ENCODE measurements around the gene ZNF880.

The ZNF880 gene

DNA sequence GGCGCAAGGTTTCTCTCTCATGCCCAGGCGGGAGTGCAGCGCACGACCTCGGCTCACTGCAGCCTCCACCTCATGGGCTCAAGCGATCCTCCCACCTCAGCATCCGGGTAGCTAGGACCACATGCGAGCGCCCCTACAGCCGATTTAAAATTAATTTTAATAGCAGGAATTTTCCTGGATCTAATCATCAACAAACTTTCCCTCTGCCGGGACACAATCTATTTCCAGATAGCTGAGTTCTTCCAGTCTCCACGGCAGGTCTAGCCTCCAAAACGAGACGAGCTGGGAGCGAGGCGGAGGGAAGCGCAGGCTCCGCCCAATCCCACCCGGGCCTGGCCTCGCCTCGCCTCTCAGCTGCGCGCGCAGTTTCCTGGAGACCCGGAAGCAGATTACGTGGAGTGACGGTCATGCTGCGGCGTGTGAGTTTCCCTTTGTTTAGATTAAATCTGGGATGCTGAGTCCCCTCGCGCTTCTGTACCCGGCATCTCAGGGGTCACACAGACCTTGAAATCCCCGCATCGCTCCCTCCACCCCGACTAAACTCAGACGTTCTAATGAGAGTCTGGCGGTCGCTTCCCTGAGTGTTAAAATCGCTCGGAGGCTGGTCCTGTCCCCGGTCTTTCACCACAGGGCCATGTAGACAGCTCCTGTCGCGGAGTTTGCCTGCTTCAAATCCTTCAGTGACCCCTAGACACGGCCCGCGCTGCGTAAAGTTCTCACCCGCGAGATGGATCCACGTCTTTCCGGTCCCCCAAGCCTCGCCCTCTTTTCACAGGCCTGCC is at the start of gene ZNF880:
Gene ZNF880 (plus strand): TSS at position 365 of the 782 bp plus-strand sequence. CDS start 43 bp downstream, at position 408.
- ChIA-PET CTCF (interaction anchor here (1.0 kb wide), 1 partner anchor 122 kb away, joined by 4 read pairs; no protein-coding TSS in a partner anchor), POLR2A (no interaction called here)
- peak within 1 kb of the TSS; percentile 84 for H3K4me3 ChIP-seq (ENCODE audit: low read depth, low read length)
- peak; percentile 37 for DNase-seq (ENCODE audit: low read depth, low spot score)
- TF ChIP-seq, protein P1, sequence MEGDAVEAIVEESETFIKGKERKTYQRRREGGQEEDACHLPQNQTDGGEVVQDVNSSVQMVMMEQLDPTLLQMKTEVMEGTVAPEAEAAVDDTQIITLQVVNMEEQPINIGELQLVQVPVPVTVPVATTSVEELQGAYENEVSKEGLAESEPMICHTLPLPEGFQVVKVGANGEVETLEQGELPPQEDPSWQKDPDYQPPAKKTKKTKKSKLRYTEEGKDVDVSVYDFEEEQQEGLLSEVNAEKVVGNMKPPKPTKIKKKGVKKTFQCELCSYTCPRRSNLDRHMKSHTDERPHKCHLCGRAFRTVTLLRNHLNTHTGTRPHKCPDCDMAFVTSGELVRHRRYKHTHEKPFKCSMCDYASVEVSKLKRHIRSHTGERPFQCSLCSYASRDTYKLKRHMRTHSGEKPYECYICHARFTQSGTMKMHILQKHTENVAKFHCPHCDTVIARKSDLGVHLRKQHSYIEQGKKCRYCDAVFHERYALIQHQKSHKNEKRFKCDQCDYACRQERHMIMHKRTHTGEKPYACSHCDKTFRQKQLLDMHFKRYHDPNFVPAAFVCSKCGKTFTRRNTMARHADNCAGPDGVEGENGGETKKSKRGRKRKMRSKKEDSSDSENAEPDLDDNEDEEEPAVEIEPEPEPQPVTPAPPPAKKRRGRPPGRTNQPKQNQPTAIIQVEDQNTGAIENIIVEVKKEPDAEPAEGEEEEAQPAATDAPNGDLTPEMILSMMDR (IDR thresholded peaks at IDR 0.05; ENCODE audit: insufficient read depth, low read length, missing control alignments) = no peak

DNA sequence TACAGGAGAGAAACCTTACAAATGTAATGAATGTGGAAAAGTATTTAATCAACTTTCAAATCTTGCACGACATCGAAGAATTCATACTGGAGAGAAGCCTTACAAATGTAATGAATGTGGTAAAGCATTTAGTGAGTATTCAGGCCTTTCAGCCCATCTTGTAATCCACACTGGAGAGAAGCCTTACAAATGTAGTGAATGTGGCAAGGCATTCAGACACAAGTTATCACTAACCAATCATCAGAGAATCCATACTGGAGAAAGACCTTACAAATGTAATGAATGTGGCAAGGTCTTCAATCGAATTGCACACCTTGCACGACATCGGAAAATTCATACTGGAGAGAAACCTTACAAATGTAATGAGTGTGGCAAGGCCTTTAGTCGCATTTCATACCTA is 47.3 kb upstream of the ZNF880 start:
- DNase-seq (ENCODE audit: low read depth, low spot score) = no peak
- CTCF ChIA-PET = no interaction called here
- TF ChIP-seq, protein P1 (IDR thresholded peaks at IDR 0.05; ENCODE audit: insufficient read depth, low read length, missing control alignments) = no peak
- POLR2A ChIA-PET = no interaction called here
- H3K4me3 ChIP-seq (ENCODE audit: low read depth, low read length) = no peak overlapping the region

DNA sequence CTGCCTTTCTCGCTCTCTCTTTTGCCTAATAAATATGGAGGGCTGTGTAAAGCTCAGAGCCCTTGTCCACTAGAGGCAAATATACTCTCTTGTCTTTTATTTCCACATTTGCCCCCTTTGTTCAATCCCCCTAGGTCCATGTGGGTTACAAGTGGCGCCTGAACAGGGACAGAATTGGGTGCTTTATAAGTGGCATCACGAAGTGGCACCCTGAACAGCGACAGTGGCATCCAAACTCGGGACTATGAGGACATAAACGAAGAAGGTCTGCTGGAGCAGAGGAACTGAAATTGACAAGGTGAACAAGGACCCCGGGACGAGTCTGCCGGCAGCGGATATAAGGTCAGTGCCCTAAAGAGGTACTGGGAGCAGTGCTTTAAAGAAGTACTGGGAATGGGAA is 38.0 kb upstream of the ZNF880 start:
- TF ChIP-seq, protein P1 (IDR thresholded peaks at IDR 0.05; ENCODE audit: insufficient read depth, low read length, missing control alignments) = no peak
- no peak overlapping the region for H3K4me3 ChIP-seq (ENCODE audit: low read depth, low read length)
- DNase-seq (ENCODE audit: low read depth, low spot score) = no peak
- ChIA-PET POLR2A (no interaction called here), CTCF (no interaction called here)

DNA sequence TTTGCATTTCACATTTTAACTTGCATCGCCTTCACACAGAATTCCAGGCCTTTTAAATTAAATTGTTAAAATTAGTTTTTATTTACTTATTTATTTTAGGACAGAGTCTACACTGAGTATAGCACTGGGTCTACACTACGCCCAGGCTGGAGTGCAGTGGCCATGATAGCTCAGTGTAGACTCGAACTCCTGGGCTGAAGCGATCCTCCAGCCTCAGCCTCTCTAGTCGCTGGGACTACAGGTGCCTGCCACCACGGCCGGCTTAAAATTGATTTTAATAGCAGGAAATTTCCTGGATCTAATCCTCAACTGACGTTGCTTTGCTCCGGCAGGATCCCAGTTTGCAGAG is 34.0 kb upstream of the ZNF880 start:
- no peak for DNase-seq (ENCODE audit: low read depth, low spot score)
- ChIA-PET CTCF (no interaction called here), POLR2A (no interaction called here)
- TF ChIP-seq, protein P1 (IDR thresholded peaks at IDR 0.05; ENCODE audit: insufficient read depth, low read length, missing control alignments) = no peak
- peak overlapping the region; percentile 72 for H3K4me3 ChIP-seq (ENCODE audit: low read depth, low read length)

DNA sequence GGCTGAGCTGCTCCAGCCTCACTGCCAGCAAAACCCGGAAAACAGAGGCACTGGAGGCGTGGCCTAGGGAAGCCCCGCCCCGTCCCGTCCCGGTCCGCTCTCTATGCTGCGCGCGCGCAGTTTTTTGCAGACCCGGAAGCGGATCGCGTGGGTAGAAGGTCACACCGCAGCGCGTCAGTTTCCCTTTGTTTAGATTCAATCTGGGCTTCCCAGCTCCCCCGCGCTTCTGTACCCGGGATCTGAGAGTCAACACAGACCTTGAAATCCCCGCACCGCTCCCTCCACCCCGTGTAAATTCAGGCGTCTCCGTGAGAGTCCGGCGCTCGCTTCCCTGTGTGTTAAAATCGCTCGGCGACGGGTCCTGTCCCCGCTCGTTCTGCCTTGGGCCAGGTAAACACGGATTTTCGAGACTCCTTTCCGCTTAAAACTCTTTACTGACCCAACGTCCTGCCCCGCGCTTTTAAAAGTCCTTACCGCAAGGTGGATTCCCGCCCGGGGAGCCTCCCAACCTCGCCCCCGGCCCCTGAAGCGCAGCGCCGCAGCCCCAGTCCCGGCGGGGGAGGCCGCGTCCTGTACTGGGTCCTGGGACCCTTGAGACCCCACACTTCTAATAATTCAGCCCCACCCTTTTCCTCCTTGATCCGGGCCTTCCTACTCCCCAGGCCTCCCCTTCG is 33.5 kb upstream of the ZNF880 start, which contains the start of gene ZNF610:
Gene ZNF610 (plus strand): TSS at position 127 of the 674 bp plus-strand sequence. CDS start 12,930 bp downstream, outside the sequence.
- POLR2A ChIA-PET = no interaction called here
- peak; percentile 7 for DNase-seq (ENCODE audit: low read depth, low spot score)

More for the DNA sequence above, 33.5 kb upstream of the ZNF880 start, which contains the start of gene ZNF610:
- CTCF ChIA-PET = interaction anchor here (1.4 kb wide), 1 partner anchor 10 kb away, joined by 3 read pairs; no protein-coding TSS in a partner anchor
- peak within 1 kb of the TSS; percentile 72 for H3K4me3 ChIP-seq (ENCODE audit: low read depth, low read length)
- TF ChIP-seq, protein P1 (IDR thresholded peaks at IDR 0.05; ENCODE audit: insufficient read depth, low read length, missing control alignments) = no peak
